K562 (cell line): ENCODE data around the gene RGS6. TPM values are rescaled to one million over a fixed set of nuclear protein-coding genes. Genes with fewer than 3 reads are reported as not detected.

Source experiments
- ATAC-seq: fragments of 200-7000 bp; cut with Tn5 transposase; 3 replicates; pipeline ENCODE4 v1.9.1; 2020; ENCODE audit warnings: moderate library complexity
- BruUV-seq: library from RNA; stranded (reverse); fragments of 400-500 nt; replicated peaks from 2 replicates; lab custom pipeline; 2021; lab: Mats Ljungman, UMichigan
- CTCF ChIA-PET: fragments of 300-600 bp; formaldehyde crosslinking; extraction: SDS; loops from one replicate; lab custom pipeline; 2021; ENCODE audit warnings: low intra/inter-chr PET ratio; lab: Yijun Ruan, JAX
- POLR2A ChIA-PET: fragments of 300-600, 350-650 bp; sonication (Branson Sonifier 250); formaldehyde crosslinking; extraction: SDS; loops from one replicate; lab custom pipeline; 2021; ENCODE audit warnings: antibody characterized with exemption, inconsistent platforms; lab: Yijun Ruan, JAX
- DNase-seq, 4 experiments: peaks; one replicate each; pipeline versions ENCODE4 v3.0.0 to v3.0.0-alpha.2; 2011 to 2018; ENCODE audit warnings: low spot score in 3 of 4, mixed read lengths in 3 of 4; ENCODE audit errors: extremely low read depth in 1 of 4
- FAIRE-seq: peaks from 2 replicates; lab custom pipeline; 2011; peaks lifted over from hg19 to GRCh38; lab: Jason Lieb, UNC
- H2AFZ ChIP-seq: 2 replicates; pipeline ENCODE4 v1.6.0; 2011; ENCODE audit warnings: low read depth, low read length, control low read depth, inconsistent platforms
- H3K27ac ChIP-seq: fragments of 200-600 bp; 3 replicates; pipeline ENCODE4 v1.8.0; 2011; ENCODE audit warnings: low read depth, mild to moderate bottlenecking, control low read depth, inconsistent platforms, low read length, moderate library complexity, mixed read lengths; ENCODE audit errors: extremely low read depth
- H3K27me3 ChIP-seq, 2 experiments: fragments of 300-600 bp in 1 of 2; 2 replicates in 1 of 2; 3 replicates in 1 of 2; pipeline versions ENCODE4 v1.6.0 to v1.8.0; 2011; ENCODE audit warnings: inconsistent platforms in 2 of 2, low read length in 2 of 2, mild to moderate bottlenecking in 1 of 2, mixed read lengths in 1 of 2, moderate library complexity in 1 of 2; ENCODE audit not compliant: control insufficient read depth in 2 of 2, insufficient read depth in 2 of 2
- H3K36me3 ChIP-seq: fragments of 300-600 bp; 3 replicates; pipeline ENCODE4 v1.8.0; 2011; ENCODE audit warnings: mild to moderate bottlenecking, low read length, inconsistent platforms; ENCODE audit not compliant: control insufficient read depth, insufficient read depth
- H3K4me1 ChIP-seq, 2 experiments: fragments of 200-600 bp in 1 of 2; replicated peaks in 1 of 2; 2 replicates in 1 of 2; 3 replicates in 1 of 2; pipeline versions ENCODE4 v1.5.1 to v1.8.0; 2011; ENCODE audit warnings: inconsistent platforms in 2 of 2, low read length in 2 of 2, mild to moderate bottlenecking in 1 of 2, mixed read lengths in 1 of 2, moderate library complexity in 1 of 2; ENCODE audit not compliant: control insufficient read depth in 2 of 2, insufficient read depth in 2 of 2
- H3K4me2 ChIP-seq: 2 replicates; pipeline ENCODE4 v1.6.1; 2011; ENCODE audit warnings: low read length, control low read depth, inconsistent platforms, mixed read lengths; ENCODE audit not compliant: insufficient read depth
- H3K4me3 ChIP-seq: fragments of 200-600 bp; sonication (generic), shearing (Covaris generic); 2 replicates; pipeline ENCODE4 v1.5.1; 2016; ENCODE audit warnings: control low read depth, inconsistent platforms
- H3K79me2 ChIP-seq: fragments of 200-600 bp; 3 replicates; pipeline ENCODE4 v1.8.0; 2011; ENCODE audit warnings: low read length, inconsistent platforms; ENCODE audit not compliant: control insufficient read depth, insufficient read depth
- H3K9ac ChIP-seq, 2 experiments: 2 replicates each; pipeline versions ENCODE4 v1.6.0 to v1.6.1; 2011; ENCODE audit warnings: low read depth in 2 of 2, low read length in 2 of 2, control low read depth in 1 of 2, inconsistent platforms in 1 of 2, mild to moderate bottlenecking in 1 of 2, mixed read lengths in 1 of 2; ENCODE audit not compliant: insufficient read depth in 1 of 2
- H3K9me1 ChIP-seq: one replicate; pipeline ENCODE4 v1.6.0; 2011; ENCODE audit warnings: inconsistent platforms, mild to moderate bottlenecking, low read length, moderate library complexity; ENCODE audit not compliant: control insufficient read depth, insufficient read depth
- H3K9me3 ChIP-seq: replicated peaks from 2 replicates; pipeline ENCODE4 v1.5.1; 2011; ENCODE audit warnings: low read depth, low read length, inconsistent platforms; ENCODE audit not compliant: control insufficient read depth, insufficient read depth
- H4K20me1 ChIP-seq: replicated peaks from 2 replicates; pipeline ENCODE4 v1.6.1; 2011; ENCODE audit warnings: low read length, inconsistent platforms, mixed read lengths; ENCODE audit not compliant: control insufficient read depth, insufficient read depth
- RBM25 ChIP-seq: fragments of 200-400 bp; formaldehyde crosslinking; IDR thresholded peaks from 2 replicates; pipeline ENCODE4 v1.6.1; 2018; ENCODE audit warnings: low read length, low read depth, moderate library complexity; ENCODE audit not compliant: severe bottlenecking
- ZNF253 ChIP-seq: fragments of 250-450 bp; sonication (Bioruptor Pico); conservative IDR thresholded peaks from 2 replicates; pipeline ENCODE4 v1.6.1; 2021; ENCODE audit warnings: mild to moderate bottlenecking
- ZNF280A ChIP-seq: fragments of 450-650 bp; IDR thresholded peaks from 2 replicates; pipeline ENCODE4 v1.6.1; 2018; ENCODE audit warnings: mild to moderate bottlenecking, low read depth; ENCODE audit not compliant: partially characterized antibody
- WGBS: fragments of 100-300 bp; shearing (Covaris generic); methylation state at CpG from one replicate; pipeline ENCODE4 v1.1.6; 2016; ENCODE audit warnings: low coverage, mixed read lengths; ENCODE audit not compliant: insufficient coverage; ENCODE audit errors: missing lambda C conversion rate; 5-methylcytosine and 5-hydroxymethylcytosine counted together
- in situ Hi-C: fragments of 300-500 bp; cut with MboI; formaldehyde crosslinking; loops from 4 replicates; pipeline ENCODE4 v1.15.0; 2018; ENCODE audit warnings: inconsistent platforms, mixed read lengths
- intact Hi-C: fragments of 100-400 bp; cut with micrococcal nuclease; formaldehyde crosslinking; loops from 2 replicates; pipeline ENCODE4 v1.14.2; 2022
- polyA plus RNA-seq, 8 experiments: library from polyadenylated mRNA; depleted of rRNA in 4 of 8; stranded (reverse) in 5 of 8; unstranded in 3 of 8; fragments of >200 nt; fragmentation: Nextera tagmentation in 2 of 8; fragmentation: Illumina TruSeq in 1 of 8; extraction: Ambion mirVana in 2 of 8; extraction: Trizol in 1 of 8; gene quantifications; 2 replicates each; pipeline versions ENCODE4 v1.2.1 to v1.2.3, GENCODE V29; 2011 to 2014; ENCODE audit warnings: inconsistent platforms in 1 of 8, missing spikeins in 1 of 8
- total RNA-seq, 7 experiments: library from RNA; depleted of rRNA in 6 of 7; stranded (reverse); fragments of >200 nt in 6 of 7; fragmentation: Illumina TruSeq in 2 of 7; extraction: Trizol in 2 of 7; gene quantifications; 2 replicates each; pipeline versions ENCODE4 v1.2.1 to v1.2.3, GENCODE V29; 2011 to 2021; ENCODE audit warnings: low replicate concordance in 1 of 7
- TF ChIP-seq, protein P1 (sequence below): fragments of 250-450 bp; sonication (Bioruptor Pico); IDR thresholded peaks from 2 replicates; pipeline ENCODE4 v1.8.0; 2021; ENCODE audit warnings: moderate library complexity, mild to moderate bottlenecking, inconsistent platforms
- TF ChIP-seq, protein P2 (sequence below): fragments of 450-650 bp; IDR thresholded peaks from 2 replicates; pipeline ENCODE4 v1.6.1; 2016; ENCODE audit warnings: missing biosample characterization, missing genetic modification characterization

Gene RGS6
- total and polyA plus RNA-seq, 9 of the 15 experiments (the other 6 are each of a cell fraction or from before 2014, with no cell fraction given) = not detected

- BruUV-seq = no TSS peak
- ChIA-PET POLR2A (no interaction called here), CTCF (interaction anchor here (2.5 to 2.6 kb wide), 2 partner anchors 387 to 431 kb away, joined by 22 to 23 read pairs; no protein-coding TSS in a partner anchor)
- no peaks in the 10 kb centered on the region for H4K20me1 ChIP-seq
- H3K27me3 ChIP-seq = no peaks in the 10 kb centered on the region; a peak in 1 of 5 replicates
- no peaks in the 10 kb centered on the region for H3K36me3 ChIP-seq
- H3K79me2 ChIP-seq = no peaks in the 10 kb centered on the region
- no peaks in the 10 kb centered on the region; a peak in 1 of 5 replicates for H3K4me1 ChIP-seq
- FAIRE-seq (no peak), ATAC-seq (no peak), DNase-seq (no peak)
- no peak for TF ChIP-seq RBM25
- TF ChIP-seq, protein P1, sequence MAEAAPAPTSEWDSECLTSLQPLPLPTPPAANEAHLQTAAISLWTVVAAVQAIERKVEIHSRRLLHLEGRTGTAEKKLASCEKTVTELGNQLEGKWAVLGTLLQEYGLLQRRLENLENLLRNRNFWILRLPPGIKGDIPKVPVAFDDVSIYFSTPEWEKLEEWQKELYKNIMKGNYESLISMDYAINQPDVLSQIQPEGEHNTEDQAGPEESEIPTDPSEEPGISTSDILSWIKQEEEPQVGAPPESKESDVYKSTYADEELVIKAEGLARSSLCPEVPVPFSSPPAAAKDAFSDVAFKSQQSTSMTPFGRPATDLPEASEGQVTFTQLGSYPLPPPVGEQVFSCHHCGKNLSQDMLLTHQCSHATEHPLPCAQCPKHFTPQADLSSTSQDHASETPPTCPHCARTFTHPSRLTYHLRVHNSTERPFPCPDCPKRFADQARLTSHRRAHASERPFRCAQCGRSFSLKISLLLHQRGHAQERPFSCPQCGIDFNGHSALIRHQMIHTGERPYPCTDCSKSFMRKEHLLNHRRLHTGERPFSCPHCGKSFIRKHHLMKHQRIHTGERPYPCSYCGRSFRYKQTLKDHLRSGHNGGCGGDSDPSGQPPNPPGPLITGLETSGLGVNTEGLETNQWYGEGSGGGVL (CRISPR knock-in tag) = no peak
- TF ChIP-seq ZNF253 (CRISPR knock-in tag) = no peak
- TF ChIP-seq ZNF280A = no peak
- TF ChIP-seq, protein P2, sequence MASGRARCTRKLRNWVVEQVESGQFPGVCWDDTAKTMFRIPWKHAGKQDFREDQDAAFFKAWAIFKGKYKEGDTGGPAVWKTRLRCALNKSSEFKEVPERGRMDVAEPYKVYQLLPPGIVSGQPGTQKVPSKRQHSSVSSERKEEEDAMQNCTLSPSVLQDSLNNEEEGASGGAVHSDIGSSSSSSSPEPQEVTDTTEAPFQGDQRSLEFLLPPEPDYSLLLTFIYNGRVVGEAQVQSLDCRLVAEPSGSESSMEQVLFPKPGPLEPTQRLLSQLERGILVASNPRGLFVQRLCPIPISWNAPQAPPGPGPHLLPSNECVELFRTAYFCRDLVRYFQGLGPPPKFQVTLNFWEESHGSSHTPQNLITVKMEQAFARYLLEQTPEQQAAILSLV (tag) = no peak
- in situ Hi-C loops = loop anchor here (10.0 to 25.0 kb wide), 2 partner anchors 717 to 945 kb away; partner anchors contain the start of genes NUMB and PAPLN
- no peak overlapping the region for H3K9ac ChIP-seq
- 0% methylated on average over 2 of the region's 2 CpGs for WGBS
- no peak overlapping the region for H3K27ac ChIP-seq
- intact Hi-C loops = loop anchor here (1.0 to 10.0 kb wide), 4 partner anchors 300 to 957 kb away; no protein-coding TSS in a partner anchor
- H3K9me3 ChIP-seq = no peaks in the 10 kb centered on the region
- H3K4me2 ChIP-seq = no peak overlapping the region
- H3K9me1 ChIP-seq = no peaks in the 10 kb centered on the region
- H3K4me3 ChIP-seq = no peak overlapping the region
- H2AFZ ChIP-seq = no peak overlapping the region
Observed at GRCh38 chr14:72517736-72518135, 585.5 kb downstream of the RGS6 start.
